Tibial nerve (tissue), 4 donors: ENCODE measurements around the gene LRP1. TPM values are rescaled to one million over a fixed set of nuclear protein-coding genes. Genes with fewer than 3 reads are reported as not detected.
A peak's percentile ranks its signal among the peaks of the same experiment; 100 is the strongest.

Source experiments
- DNase-seq, 2 donors: peaks; one replicate each; pipeline ENCODE4 v3.0.0-alpha.2; 2019; ENCODE audit warnings: low spot score in 2 of 2
- H3K27ac ChIP-seq, 4 donors: fragments of 200-600 bp; sonication (generic) in 3 of 4; one replicate each; pipeline ENCODE4 v1.5.1; 2017 to 2019; ENCODE audit warnings: mild to moderate bottlenecking in 1 of 4
- H3K27me3 ChIP-seq, 2 donors: fragments of 200-600 bp; sonication (generic) in 1 of 2; one replicate each; pipeline versions ENCODE4 v1.5.1 to v1.6.0; 2017 to 2019
- H3K36me3 ChIP-seq, 3 donors: fragments of 200-600 bp; sonication (generic); one replicate each; pipeline ENCODE4 v1.5.1; 2018 to 2019
- H3K4me1 ChIP-seq, 4 donors: fragments of 200-600 bp; sonication (generic) in 3 of 4; one replicate each; pipeline ENCODE4 v1.5.1; 2017 to 2019
- H3K4me3 ChIP-seq, 4 donors: fragments of 200-600 bp; sonication (generic) in 3 of 4; one replicate each; pipeline ENCODE4 v1.5.1; 2017 to 2019; ENCODE audit warnings: mild to moderate bottlenecking in 1 of 4, moderate library complexity in 1 of 4
- H3K9me3 ChIP-seq, 4 donors: fragments of 200-600 bp; sonication (generic) in 3 of 4; one replicate each; pipeline ENCODE4 v1.5.1; 2017 to 2019
- EP300 ChIP-seq, 2 donors: sonication (generic); formaldehyde crosslinking; IDR thresholded peaks; one replicate each; pipeline ENCODE4 v1.6.1; 2017; ENCODE audit warnings: antibody characterized with exemption in 2 of 2, mild to moderate bottlenecking in 1 of 2
- POLR2A ChIP-seq, 2 donors: fragments of 450-650 bp; IDR thresholded peaks; one replicate each; pipeline ENCODE4 v1.6.1; 2017; ENCODE audit warnings: antibody characterized with exemption in 2 of 2, mild to moderate bottlenecking in 2 of 2, moderate library complexity in 2 of 2
- WGBS, 2 donors: methylation state at CpG; one replicate each; pipeline ENCODE4 v1.1.5; 2018; 5-methylcytosine and 5-hydroxymethylcytosine counted together
- total RNA-seq, 4 donors: library from RNA; depleted of rRNA; stranded (reverse); fragments of >200 nt; gene quantifications; one replicate each; pipeline ENCODE4 v1.1.0, GENCODE V29; 2016
- TF ChIP-seq, protein P1 (sequence below), 5 experiments: fragments of 200-600 bp in 3 of 5; fragments of 450-650 bp in 2 of 5; sonication (generic) in 3 of 5; IDR thresholded peaks; one replicate each; pipeline ENCODE4 v1.5.1; 2016 to 2019; ENCODE audit warnings: antibody characterized with exemption in 5 of 5, mild to moderate bottlenecking in 3 of 5, moderate library complexity in 2 of 5

The LRP1 gene
- total RNA-seq, 4 donors from 2014 or later, result 410 to 653 (median 527) TPM

DNA sequence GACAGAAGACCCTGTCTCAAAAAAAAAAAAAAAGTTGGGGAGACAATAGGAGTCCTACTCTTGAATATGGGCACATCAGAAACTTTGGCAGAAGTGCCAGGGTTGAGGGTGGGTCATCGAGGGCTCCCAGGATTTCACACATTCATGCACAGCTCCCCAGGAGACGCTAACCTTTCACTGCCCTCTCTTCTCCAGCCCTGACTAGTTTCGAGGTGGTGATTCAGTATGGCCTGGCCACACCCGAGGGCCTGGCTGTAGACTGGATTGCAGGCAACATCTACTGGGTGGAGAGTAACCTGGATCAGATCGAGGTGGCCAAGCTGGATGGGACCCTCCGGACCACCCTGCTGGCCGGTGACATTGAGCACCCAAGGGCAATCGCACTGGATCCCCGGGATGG is 48.6 kb downstream of the LRP1 start:
- Histone ChIP-seq H3K9me3 (no peaks in the 10 kb centered on the region), H3K27me3 (no peaks in the 10 kb centered on the region), H3K36me3 (peaks cover 0 to 100% (median 29%) of the 10 kb centered on the region in 3 donors), H3K4me3 (no peak overlapping the region), H3K27ac (no peak overlapping the region), H3K4me1 (peaks cover 0 to 52% (median 0%) of the 10 kb centered on the region in 4 donors)
- TF ChIP-seq POLR2A (IDR thresholded peaks at IDR 0.05), result no peak
- TF ChIP-seq EP300 (IDR thresholded peaks at IDR 0.05), result no peak
- TF ChIP-seq, protein P1, sequence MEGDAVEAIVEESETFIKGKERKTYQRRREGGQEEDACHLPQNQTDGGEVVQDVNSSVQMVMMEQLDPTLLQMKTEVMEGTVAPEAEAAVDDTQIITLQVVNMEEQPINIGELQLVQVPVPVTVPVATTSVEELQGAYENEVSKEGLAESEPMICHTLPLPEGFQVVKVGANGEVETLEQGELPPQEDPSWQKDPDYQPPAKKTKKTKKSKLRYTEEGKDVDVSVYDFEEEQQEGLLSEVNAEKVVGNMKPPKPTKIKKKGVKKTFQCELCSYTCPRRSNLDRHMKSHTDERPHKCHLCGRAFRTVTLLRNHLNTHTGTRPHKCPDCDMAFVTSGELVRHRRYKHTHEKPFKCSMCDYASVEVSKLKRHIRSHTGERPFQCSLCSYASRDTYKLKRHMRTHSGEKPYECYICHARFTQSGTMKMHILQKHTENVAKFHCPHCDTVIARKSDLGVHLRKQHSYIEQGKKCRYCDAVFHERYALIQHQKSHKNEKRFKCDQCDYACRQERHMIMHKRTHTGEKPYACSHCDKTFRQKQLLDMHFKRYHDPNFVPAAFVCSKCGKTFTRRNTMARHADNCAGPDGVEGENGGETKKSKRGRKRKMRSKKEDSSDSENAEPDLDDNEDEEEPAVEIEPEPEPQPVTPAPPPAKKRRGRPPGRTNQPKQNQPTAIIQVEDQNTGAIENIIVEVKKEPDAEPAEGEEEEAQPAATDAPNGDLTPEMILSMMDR (IDR thresholded peaks at IDR 0.05), result no peak
- DNase-seq, result no peak
- WGBS, 2 donors, result 81 to 87% methylated on average over 9 of the region's 9 CpGs

DNA sequence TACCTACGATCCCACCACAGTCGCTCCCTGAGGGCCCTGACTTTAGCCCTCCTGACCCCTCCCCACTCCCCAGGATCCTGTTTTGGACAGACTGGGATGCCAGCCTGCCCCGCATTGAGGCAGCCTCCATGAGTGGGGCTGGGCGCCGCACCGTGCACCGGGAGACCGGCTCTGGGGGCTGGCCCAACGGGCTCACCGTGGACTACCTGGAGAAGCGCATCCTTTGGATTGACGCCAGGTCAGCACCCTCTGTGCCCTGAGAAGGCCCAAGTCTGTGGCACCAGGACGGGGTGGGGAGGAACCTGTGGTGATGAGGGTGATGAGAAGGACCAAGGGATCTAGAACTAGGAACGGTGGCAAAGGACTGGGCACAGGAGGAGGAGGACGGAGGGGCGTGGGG is 49.1 kb downstream of the LRP1 start:
- peaks cover 0 to 55% (median 0%) of the 10 kb centered on the region in 4 donors for H3K4me1 ChIP-seq
- H3K27me3 ChIP-seq, result no peaks in the 10 kb centered on the region
- no peak for DNase-seq
- TF ChIP-seq, protein P1 (IDR thresholded peaks at IDR 0.05), result no peak
- TF ChIP-seq POLR2A (IDR thresholded peaks at IDR 0.05) (no peak), EP300 (IDR thresholded peaks at IDR 0.05) (no peak)
- H3K9me3 ChIP-seq, result no peaks in the 10 kb centered on the region
- 87 to 89% methylated on average over 16 of the region's 16 CpGs for WGBS, 2 donors
- H3K36me3 ChIP-seq, result peaks cover 0 to 100% (median 29%) of the 10 kb centered on the region in 3 donors
- H3K4me3 ChIP-seq, result no peak overlapping the region
- H3K27ac ChIP-seq, result no peak overlapping the region

DNA sequence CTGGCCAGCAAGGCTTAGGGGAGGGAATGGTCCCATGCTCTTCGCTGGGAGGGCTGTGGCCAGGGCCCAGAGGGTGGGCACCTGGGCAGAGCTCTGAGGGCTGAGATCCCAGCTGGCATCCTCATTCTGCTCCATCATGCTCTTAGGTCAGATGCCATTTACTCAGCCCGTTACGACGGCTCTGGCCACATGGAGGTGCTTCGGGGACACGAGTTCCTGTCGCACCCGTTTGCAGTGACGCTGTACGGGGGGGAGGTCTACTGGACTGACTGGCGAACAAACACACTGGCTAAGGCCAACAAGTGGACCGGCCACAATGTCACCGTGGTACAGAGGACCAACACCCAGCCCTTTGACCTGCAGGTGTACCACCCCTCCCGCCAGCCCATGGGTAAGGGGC is 49.9 kb downstream of the LRP1 start:
- 83% methylated on average over 11 to 14 of the region's 14 CpGs for WGBS, 2 donors
- Histone ChIP-seq H3K4me3 (no peak overlapping the region), H3K4me1 (peaks cover 0 to 58% (median 0%) of the 10 kb centered on the region in 4 donors), H3K27me3 (no peaks in the 10 kb centered on the region), H3K9me3 (no peaks in the 10 kb centered on the region), H3K27ac (no peak overlapping the region), H3K36me3 (peaks cover 0 to 93% (median 29%) of the 10 kb centered on the region in 3 donors)
- DNase-seq, result no peak
- TF ChIP-seq POLR2A (IDR thresholded peaks at IDR 0.05), result no peak
- TF ChIP-seq EP300 (IDR thresholded peaks at IDR 0.05), result no peak
- TF ChIP-seq, protein P1 (IDR thresholded peaks at IDR 0.05), result no peak

DNA sequence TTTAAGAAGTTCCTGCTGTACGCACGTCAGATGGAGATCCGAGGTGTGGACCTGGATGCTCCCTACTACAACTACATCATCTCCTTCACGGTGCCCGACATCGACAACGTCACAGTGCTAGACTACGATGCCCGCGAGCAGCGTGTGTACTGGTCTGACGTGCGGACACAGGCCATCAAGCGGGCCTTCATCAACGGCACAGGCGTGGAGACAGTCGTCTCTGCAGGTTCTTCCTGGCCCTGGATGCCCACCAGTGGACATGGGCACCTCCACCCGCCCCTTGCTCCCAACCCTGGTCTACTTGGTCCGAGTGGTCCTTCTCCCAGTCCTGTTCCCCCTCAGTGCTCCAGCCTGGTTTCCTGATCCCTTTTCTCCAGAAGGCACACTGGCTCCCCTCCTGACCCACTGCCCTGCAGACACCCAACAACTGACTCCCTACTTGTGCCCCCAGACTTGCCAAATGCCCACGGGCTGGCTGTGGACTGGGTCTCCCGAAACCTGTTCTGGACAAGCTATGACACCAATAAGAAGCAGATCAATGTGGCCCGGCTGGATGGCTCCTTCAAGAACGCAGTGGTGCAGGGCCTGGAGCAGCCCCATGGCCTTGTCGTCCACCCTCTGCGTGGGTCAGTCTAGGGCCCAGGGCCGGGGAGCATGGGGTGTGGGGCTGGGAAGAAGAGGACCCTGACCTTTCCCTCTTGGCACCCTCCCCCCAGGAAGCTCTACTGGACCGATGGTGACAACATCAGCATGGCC is 51.2 kb downstream of the LRP1 start:
- Histone ChIP-seq H3K36me3 (peaks cover 0 to 93% (median 29%) of the 10 kb centered on the region in 3 donors), H3K27me3 (no peaks in the 10 kb centered on the region), H3K27ac (no peak overlapping the region), H3K9me3 (no peaks in the 10 kb centered on the region), H3K4me3 (no peak overlapping the region), H3K4me1 (peaks cover 0 to 49% (median 0%) of the 10 kb centered on the region in 4 donors)
- TF ChIP-seq POLR2A (IDR thresholded peaks at IDR 0.05) (no peak), EP300 (IDR thresholded peaks at IDR 0.05) (no peak)
- TF ChIP-seq, protein P1 (IDR thresholded peaks at IDR 0.05), result no peak
- 86% methylated on average over 27 of the region's 27 CpGs for WGBS, 2 donors
- DNase-seq, result no peak

DNA sequence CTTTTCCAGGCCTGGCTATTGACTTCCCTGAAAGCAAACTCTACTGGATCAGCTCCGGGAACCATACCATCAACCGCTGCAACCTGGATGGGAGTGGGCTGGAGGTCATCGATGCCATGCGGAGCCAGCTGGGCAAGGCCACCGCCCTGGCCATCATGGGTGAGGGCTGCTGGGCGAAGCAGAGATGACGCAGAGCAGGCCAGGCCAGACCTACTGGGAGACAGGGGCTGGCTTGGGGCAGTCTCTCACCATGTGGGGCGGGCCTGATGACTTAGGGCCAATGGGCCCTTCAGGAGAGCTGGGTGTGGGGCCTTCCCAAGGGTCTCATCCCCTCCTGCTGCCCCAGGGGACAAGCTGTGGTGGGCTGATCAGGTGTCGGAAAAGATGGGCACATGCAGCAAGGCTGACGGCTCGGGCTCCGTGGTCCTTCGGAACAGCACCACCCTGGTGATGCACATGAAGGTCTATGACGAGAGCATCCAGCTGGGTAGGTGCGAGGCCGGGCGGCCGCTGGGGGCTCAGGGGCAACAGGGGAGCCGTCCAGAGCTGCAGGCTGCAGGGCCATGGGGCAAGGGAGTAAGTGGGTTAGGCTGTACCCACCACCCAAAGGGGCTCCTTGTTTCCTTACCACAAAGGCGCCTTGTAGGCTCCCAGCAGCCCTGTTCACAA is 52.2 kb downstream of the LRP1 start:
- H3K9me3 ChIP-seq, result no peaks in the 10 kb centered on the region
- peaks cover 0 to 39% (median 0%) of the 10 kb centered on the region in 4 donors for H3K4me1 ChIP-seq
- peaks cover 0 to 93% (median 30%) of the 10 kb centered on the region in 3 donors for H3K36me3 ChIP-seq
- H3K4me3 ChIP-seq, result no peak overlapping the region
- TF ChIP-seq EP300 (IDR thresholded peaks at IDR 0.05) (no peak), POLR2A (IDR thresholded peaks at IDR 0.05) (no peak)
- TF ChIP-seq, protein P1 (IDR thresholded peaks at IDR 0.05), result no peak
- DNase-seq, result no peak
- WGBS, 2 donors, result 88 to 96% methylated on average over 20 of the region's 20 CpGs
- H3K27ac ChIP-seq, result peak overlapping the region in 1 of 4 donors; percentile 3
- H3K27me3 ChIP-seq, result no peaks in the 10 kb centered on the region
